Psoas muscle (tissue), 8 donors: Measurements from ENCODE around the gene ANO3. TPM values are rescaled to one million over a fixed set of nuclear protein-coding genes. Genes with fewer than 3 reads are reported as not detected.

Source experiments
- ATAC-seq, 4 donors: fragments of 200-7000 bp; cut with Tn5 transposase; one replicate each; pipeline ENCODE4 v1.9.1; 2020; ENCODE audit warnings: moderate library complexity in 3 of 4, mild to moderate bottlenecking in 2 of 4
- DNase-seq, 2 donors: peaks; one replicate each; pipeline ENCODE4 v3.0.0-alpha.2; 2020
- H3K27ac ChIP-seq: fragments of 200-600 bp; one replicate; pipeline ENCODE4 v1.8.0; 2022
- H3K27me3 ChIP-seq, 3 donors: fragments of 200-600 bp in 1 of 3; one replicate each; pipeline versions ENCODE4 v1.6.1 to v1.8.0; 2013 to 2022; ENCODE audit warnings: low read length in 2 of 3, mild to moderate bottlenecking in 2 of 3, moderate library complexity in 1 of 3; ENCODE audit not compliant: insufficient read depth in 3 of 3
- H3K36me3 ChIP-seq, 2 donors: fragments of 200-600 bp in 1 of 2; one replicate each; pipeline versions ENCODE4 v1.6.1 to v1.8.0; 2013 to 2022; ENCODE audit warnings: low read depth in 1 of 2, mild to moderate bottlenecking in 1 of 2, moderate library complexity in 1 of 2; ENCODE audit not compliant: insufficient read depth in 1 of 2
- H3K4me1 ChIP-seq: fragments of 200-600 bp; one replicate; pipeline ENCODE4 v1.8.0; 2022
- H3K4me3 ChIP-seq: fragments of 200-600 bp; one replicate; pipeline ENCODE4 v1.8.0; 2022; ENCODE audit warnings: mild to moderate bottlenecking
- H3K9me3 ChIP-seq: fragments of 200-600 bp; one replicate; pipeline ENCODE4 v1.8.0; 2022
- CTCF ChIP-seq: fragments of 200-600 bp; IDR thresholded peaks from one replicate; pipeline ENCODE4 v1.8.0; 2022; ENCODE audit warnings: antibody characterized with exemption
- WGBS, 3 donors: extraction: QIAGEN DNeasy Blood & Tissue Kit; methylation state at CpG; one replicate each; pipeline versions ENCODE4 v1.1.6 to v1.1.7; 2013; 5-methylcytosine and 5-hydroxymethylcytosine counted together
- intact Hi-C, 2 donors: fragments of 100-400 bp; cut with DNase I; formaldehyde crosslinking; loops; one replicate each; pipeline versions ENCODE4 v1.11.0 to v1.14.2; 2022
- polyA plus RNA-seq, 3 donors: library from polyadenylated mRNA; stranded (reverse); fragments of 200-250 nt; gene quantifications; one replicate each; pipeline ENCODE4 v1.2.3, GENCODE V29; 2013
- total RNA-seq, 4 donors: library from RNA; stranded (reverse); fragmentation: NEBNext Ultra II Directional in 2 of 4; extraction: Animal tissue kit (Norgen Biotek cat#: 25700) in 2 of 4; gene quantifications; one replicate each; pipeline versions ENCODE4 v1.2.1 to v1.2.4, GENCODE V29; 2021 to 2023
- donor health status: healthy with polysubstance abuse.
- donor health status: DM: no; HTN: no; CAD: no; lungs with moderate emphysema.
- donor health status: Bipolar disorder and iron deficiency.
- donor health status: healthy.
- donor health status: DM: yes; HTN: yes; CAD: no.
- donor health status: DM: no; HTN: no; CAD: no.
- donor health status: DM: no; HTN: no; CAD: no.
- donor health status: DM: yes; HTN: yes; CAD: no.

ANO3 gene
- total and polyA plus RNA-seq, 7 donors: 0.01 TPM; not detected in 6

GRCh38 chr11:26473216-26474194, 141.6 kb downstream of the ANO3 start:
- WGBS, 3 donors: 43 to 54% (median 46%) methylated on average over 4 of the region's 4 CpGs
- DNase-seq: no peak
- H3K27ac ChIP-seq: no peak overlapping the region
- H3K4me3 ChIP-seq: no peak overlapping the region
- H3K27me3 ChIP-seq: no peaks in the 10 kb centered on the region
- intact Hi-C loops: no loop called here
- ATAC-seq: no peak
- no peak for TF ChIP-seq CTCF
- H3K9me3 ChIP-seq: no peaks in the 10 kb centered on the region
- no peaks in the 10 kb centered on the region for H3K36me3 ChIP-seq
- no peaks in the 10 kb centered on the region for H3K4me1 ChIP-seq

- DNase-seq (no peak), ATAC-seq (no peak)
- TF ChIP-seq CTCF: no peak
- H3K27ac ChIP-seq: no peak overlapping the region
- H3K9me3 ChIP-seq: no peaks in the 10 kb centered on the region
- intact Hi-C loops: no loop called here
- H3K36me3 ChIP-seq: no peaks in the 10 kb centered on the region
- H3K4me1 ChIP-seq: no peaks in the 10 kb centered on the region
- 78 to 80% (median 80%) methylated on average over 2 of the region's 2 CpGs for WGBS, 3 donors
- no peaks in the 10 kb centered on the region for H3K27me3 ChIP-seq
- H3K4me3 ChIP-seq: no peak overlapping the region
Measured at GRCh38 chr11:26474401-26474800, 142.5 kb downstream of the ANO3 start.

GRCh38 chr11:26477396-26477795, 145.5 kb downstream of the ANO3 start:
- DNase-seq (no peak), ATAC-seq (no peak)
- no peaks in the 10 kb centered on the region for H3K9me3 ChIP-seq
- WGBS, 3 donors: 67 to 85% (median 71%) methylated on average over 2 of the region's 2 CpGs
- intact Hi-C loops: no loop called here
- no peaks in the 10 kb centered on the region for H3K36me3 ChIP-seq
- H3K27ac ChIP-seq: no peak overlapping the region
- H3K4me3 ChIP-seq: no peak overlapping the region
- TF ChIP-seq CTCF: no peak
- no peaks in the 10 kb centered on the region for H3K27me3 ChIP-seq
- no peaks in the 10 kb centered on the region for H3K4me1 ChIP-seq

- Histone ChIP-seq H3K27ac (no peak overlapping the region), H3K4me3 (no peak overlapping the region), H3K36me3 (no peaks in the 10 kb centered on the region), H3K9me3 (no peaks in the 10 kb centered on the region), H3K27me3 (no peaks in the 10 kb centered on the region), H3K4me1 (no peaks in the 10 kb centered on the region)
- intact Hi-C loops: no loop called here
- TF ChIP-seq CTCF: no peak
- WGBS, 3 donors: 23 to 38% (median 37%) methylated on average over 2 of the region's 2 CpGs
- DNase-seq (no peak), ATAC-seq (no peak)
Measured at GRCh38 chr11:26478710-26479109, 146.8 kb downstream of the ANO3 start.
